GM12875 (cell line): Measurements from ENCODE around the gene TGFA.

Source experiments
- H3K4me3 ChIP-seq: one replicate; pipeline ENCODE4 v1.5.1; 2011; ENCODE audit warnings: low read depth, low read length, control low read depth
- CTCF ChIP-seq: IDR thresholded peaks from 2 replicates; pipeline ENCODE4 v1.5.1; 2011; ENCODE audit warnings: low read depth, mild to moderate bottlenecking, control low read depth, inconsistent platforms, low read length, moderate library complexity, borderline replicate concordance; ENCODE audit not compliant: insufficient read depth

Gene TGFA

GRCh38 chr2:70461414-70461813 lies 92.2 kb downstream of the TGFA start:
- no peak for TF ChIP-seq CTCF
- no peak overlapping the region for H3K4me3 ChIP-seq

- no peak overlapping the region for H3K4me3 ChIP-seq
- TF ChIP-seq CTCF = peak; percentile 27; the same call in 1 of the 2 replicates
Measured at GRCh38 chr2:70460333-70460732, 93.3 kb downstream of the TGFA start.

DNA sequence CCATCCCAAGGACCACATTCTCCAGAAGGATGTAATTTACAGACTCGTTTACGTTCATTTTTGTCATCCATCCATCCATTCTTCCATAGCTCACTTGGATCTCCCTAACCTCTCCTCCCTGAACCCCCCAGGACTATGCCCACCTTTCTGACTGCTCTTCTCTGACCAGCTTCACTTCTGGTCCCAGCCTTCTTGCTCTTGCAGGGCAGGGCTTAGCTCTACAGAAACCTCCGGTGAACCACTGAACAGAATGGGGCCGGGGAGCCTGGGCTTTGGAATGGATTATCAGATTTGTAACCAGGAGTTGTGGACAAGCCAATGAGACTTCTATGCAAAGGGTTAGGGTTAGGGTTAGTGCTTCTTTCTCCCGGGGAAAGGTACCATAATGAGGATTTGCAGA lies 95.0 kb downstream of the TGFA start:
- H3K4me3 ChIP-seq = no peak overlapping the region
- TF ChIP-seq CTCF = no peak

DNA sequence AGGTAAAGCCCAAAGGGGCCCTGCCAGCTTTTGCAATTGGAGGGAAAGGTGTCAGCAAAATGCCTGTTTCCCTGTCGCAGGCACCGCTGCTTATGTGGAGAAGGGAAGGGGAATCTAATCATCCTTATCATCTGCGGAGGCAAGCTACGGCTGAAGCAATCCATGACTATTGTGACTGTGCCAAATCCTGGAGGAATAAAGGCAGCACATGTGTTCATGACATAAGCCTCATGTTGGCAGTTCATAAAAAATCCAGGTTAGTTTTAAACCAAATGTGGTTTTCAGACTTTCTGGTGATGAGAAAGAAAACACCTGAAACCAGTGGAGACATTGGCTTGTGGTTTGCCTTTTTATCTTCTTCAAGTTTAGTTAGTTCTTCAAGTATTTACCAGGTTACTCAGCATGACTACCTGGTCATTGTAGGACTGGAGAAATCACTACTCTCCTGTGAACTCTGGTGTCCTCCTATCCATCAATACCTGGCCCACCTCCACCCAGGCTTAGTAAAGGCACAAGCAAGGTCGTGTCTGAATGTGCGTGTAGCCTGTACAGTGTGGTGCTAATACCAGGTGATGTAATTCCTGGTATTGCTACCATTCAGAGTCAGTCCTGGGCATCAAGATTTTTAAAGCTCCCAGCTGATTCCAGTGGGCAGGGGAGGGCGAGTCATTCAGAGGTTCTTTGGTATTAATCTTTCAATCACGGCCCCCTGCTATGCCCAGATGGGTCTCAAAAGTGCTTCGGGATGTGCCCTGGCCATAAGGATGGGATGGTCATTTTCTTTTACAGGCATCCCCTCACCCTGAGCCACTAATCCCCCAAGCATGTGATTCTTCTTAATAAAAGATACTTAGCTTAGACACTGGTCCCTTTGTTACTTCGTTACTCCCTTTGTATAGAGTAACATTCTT lies 96.8 kb downstream of the TGFA start:
- TF ChIP-seq CTCF = no peak
- no peak overlapping the region for H3K4me3 ChIP-seq

- TF ChIP-seq CTCF = no peak
Measured at GRCh38 chr2:70454936-70455544, 98.6 kb downstream of the TGFA start.

GRCh38 chr2:70450641-70451250 lies 102.9 kb downstream of the TGFA start:
- TF ChIP-seq CTCF = no peak
- no peak overlapping the region for H3K4me3 ChIP-seq

More at GRCh38 chr2:70454936-70455544, 98.6 kb downstream of the TGFA start:
- no peak overlapping the region for H3K4me3 ChIP-seq
